K562 (cell line): ENCODE data around the gene CXCL14. TPM values are rescaled to one million over a fixed set of nuclear protein-coding genes. Genes with fewer than 3 reads are reported as not detected.

Source experiments
- ATAC-seq: fragments of 200-7000 bp; cut with Tn5 transposase; 3 replicates; pipeline ENCODE4 v1.9.1; 2020; ENCODE audit warnings: moderate library complexity
- BruUV-seq: library from RNA; stranded (reverse); fragments of 400-500 nt; replicated peaks from 2 replicates; lab custom pipeline; 2021; lab: Mats Ljungman, UMichigan
- CTCF ChIA-PET: fragments of 300-600 bp; formaldehyde crosslinking; extraction: SDS; loops from one replicate; lab custom pipeline; 2021; ENCODE audit warnings: low intra/inter-chr PET ratio; lab: Yijun Ruan, JAX
- POLR2A ChIA-PET: fragments of 300-600, 350-650 bp; sonication (Branson Sonifier 250); formaldehyde crosslinking; extraction: SDS; loops from one replicate; lab custom pipeline; 2021; ENCODE audit warnings: antibody characterized with exemption, inconsistent platforms; lab: Yijun Ruan, JAX
- DNase-seq, 4 experiments: peaks; one replicate each; pipeline versions ENCODE4 v3.0.0 to v3.0.0-alpha.2; 2011 to 2018; ENCODE audit warnings: low spot score in 3 of 4, mixed read lengths in 3 of 4; ENCODE audit errors: extremely low read depth in 1 of 4
- FAIRE-seq: peaks from 2 replicates; lab custom pipeline; 2011; peaks lifted over from hg19 to GRCh38; lab: Jason Lieb, UNC
- H2AFZ ChIP-seq: 2 replicates; pipeline ENCODE4 v1.6.0; 2011; ENCODE audit warnings: low read depth, low read length, control low read depth, inconsistent platforms
- H3K27ac ChIP-seq: fragments of 200-600 bp; 3 replicates; pipeline ENCODE4 v1.8.0; 2011; ENCODE audit warnings: low read depth, mild to moderate bottlenecking, control low read depth, inconsistent platforms, low read length, moderate library complexity, mixed read lengths; ENCODE audit errors: extremely low read depth
- H3K27me3 ChIP-seq, 2 experiments: fragments of 300-600 bp in 1 of 2; 2 replicates in 1 of 2; 3 replicates in 1 of 2; pipeline versions ENCODE4 v1.6.0 to v1.8.0; 2011; ENCODE audit warnings: inconsistent platforms in 2 of 2, low read length in 2 of 2, mild to moderate bottlenecking in 1 of 2, mixed read lengths in 1 of 2, moderate library complexity in 1 of 2; ENCODE audit not compliant: control insufficient read depth in 2 of 2, insufficient read depth in 2 of 2
- H3K36me3 ChIP-seq: fragments of 300-600 bp; 3 replicates; pipeline ENCODE4 v1.8.0; 2011; ENCODE audit warnings: mild to moderate bottlenecking, low read length, inconsistent platforms; ENCODE audit not compliant: control insufficient read depth, insufficient read depth
- H3K4me1 ChIP-seq, 2 experiments: fragments of 200-600 bp in 1 of 2; replicated peaks in 1 of 2; 2 replicates in 1 of 2; 3 replicates in 1 of 2; pipeline versions ENCODE4 v1.5.1 to v1.8.0; 2011; ENCODE audit warnings: inconsistent platforms in 2 of 2, low read length in 2 of 2, mild to moderate bottlenecking in 1 of 2, mixed read lengths in 1 of 2, moderate library complexity in 1 of 2; ENCODE audit not compliant: control insufficient read depth in 2 of 2, insufficient read depth in 2 of 2
- H3K4me2 ChIP-seq: 2 replicates; pipeline ENCODE4 v1.6.1; 2011; ENCODE audit warnings: low read length, control low read depth, inconsistent platforms, mixed read lengths; ENCODE audit not compliant: insufficient read depth
- H3K4me3 ChIP-seq: fragments of 200-600 bp; sonication (generic), shearing (Covaris generic); 2 replicates; pipeline ENCODE4 v1.5.1; 2016; ENCODE audit warnings: control low read depth, inconsistent platforms
- H3K79me2 ChIP-seq: fragments of 200-600 bp; 3 replicates; pipeline ENCODE4 v1.8.0; 2011; ENCODE audit warnings: low read length, inconsistent platforms; ENCODE audit not compliant: control insufficient read depth, insufficient read depth
- H3K9ac ChIP-seq, 2 experiments: 2 replicates each; pipeline versions ENCODE4 v1.6.0 to v1.6.1; 2011; ENCODE audit warnings: low read depth in 2 of 2, low read length in 2 of 2, control low read depth in 1 of 2, inconsistent platforms in 1 of 2, mild to moderate bottlenecking in 1 of 2, mixed read lengths in 1 of 2; ENCODE audit not compliant: insufficient read depth in 1 of 2
- H3K9me1 ChIP-seq: one replicate; pipeline ENCODE4 v1.6.0; 2011; ENCODE audit warnings: inconsistent platforms, mild to moderate bottlenecking, low read length, moderate library complexity; ENCODE audit not compliant: control insufficient read depth, insufficient read depth
- H3K9me3 ChIP-seq: replicated peaks from 2 replicates; pipeline ENCODE4 v1.5.1; 2011; ENCODE audit warnings: low read depth, low read length, inconsistent platforms; ENCODE audit not compliant: control insufficient read depth, insufficient read depth
- H4K20me1 ChIP-seq: replicated peaks from 2 replicates; pipeline ENCODE4 v1.6.1; 2011; ENCODE audit warnings: low read length, inconsistent platforms, mixed read lengths; ENCODE audit not compliant: control insufficient read depth, insufficient read depth
- BDP1 ChIP-seq: IDR thresholded peaks from 3 replicates; pipeline ENCODE4 v1.6.1; 2011; ENCODE audit not compliant: insufficient read length, insufficient read depth
- CHD7 ChIP-seq: fragments of 200-600 bp; sonication (generic); IDR thresholded peaks from one replicate; pipeline ENCODE4 v1.6.1; 2012; ENCODE audit warnings: mild to moderate bottlenecking, low read depth, low read length, inconsistent platforms
- CREB1 ChIP-seq, 2 experiments: sonication (generic) in 1 of 2; formaldehyde crosslinking in 1 of 2; IDR thresholded peaks; 2 replicates each; pipeline versions ENCODE4 v1.6.1 to v1.8.0; 2012 to 2022; ENCODE audit warnings: inconsistent platforms in 1 of 2, mild to moderate bottlenecking in 1 of 2, missing genetic modification reagents in 1 of 2, moderate library complexity in 1 of 2
- CREM ChIP-seq: IDR thresholded peaks from 2 replicates; pipeline ENCODE4 v1.6.1; 2014; ENCODE audit warnings: antibody characterized with exemption, low read depth
- EP300 ChIP-seq: IDR thresholded peaks from 2 replicates; pipeline ENCODE4 v1.6.1; 2012; ENCODE audit warnings: low read length, improper control_type of control experiment
- HNRNPK ChIP-seq: fragments of 200-400 bp; formaldehyde crosslinking; IDR thresholded peaks from one replicate; pipeline ENCODE4 v1.6.1; 2018; ENCODE audit warnings: mild to moderate bottlenecking, low read depth, low read length; ENCODE audit not compliant: poor library complexity, severe bottlenecking
- NBN ChIP-seq: fragments of 450-650 bp; IDR thresholded peaks from 2 replicates; pipeline ENCODE4 v1.6.1; 2016; ENCODE audit warnings: low read depth, mild to moderate bottlenecking
- RBM15 ChIP-seq: fragments of 200-400 bp; formaldehyde crosslinking; IDR thresholded peaks from 2 replicates; pipeline ENCODE4 v1.6.1; 2018; ENCODE audit warnings: mild to moderate bottlenecking, low read length, moderate library complexity; ENCODE audit not compliant: insufficient read depth
- RCOR1 ChIP-seq, 2 experiments: IDR thresholded peaks; 2 replicates each; pipeline ENCODE4 v1.6.1; 2012; ENCODE audit warnings: low read depth in 2 of 2, low read length in 2 of 2, borderline replicate concordance in 1 of 2, improper control_type of control experiment in 1 of 2
- ZNF280B ChIP-seq: fragments of 250-450 bp; sonication (Bioruptor Pico); IDR thresholded peaks from 2 replicates; pipeline ENCODE4 v1.5.1; 2021; ENCODE audit warnings: mild to moderate bottlenecking
- WGBS: fragments of 100-300 bp; shearing (Covaris generic); methylation state at CpG from one replicate; pipeline ENCODE4 v1.1.6; 2016; ENCODE audit warnings: low coverage, mixed read lengths; ENCODE audit not compliant: insufficient coverage; ENCODE audit errors: missing lambda C conversion rate; 5-methylcytosine and 5-hydroxymethylcytosine counted together
- in situ Hi-C: fragments of 300-500 bp; cut with MboI; formaldehyde crosslinking; loops from 4 replicates; pipeline ENCODE4 v1.15.0; 2018; ENCODE audit warnings: inconsistent platforms, mixed read lengths
- intact Hi-C: fragments of 100-400 bp; cut with micrococcal nuclease; formaldehyde crosslinking; loops from 2 replicates; pipeline ENCODE4 v1.14.2; 2022
- polyA plus RNA-seq, 8 experiments: library from polyadenylated mRNA; depleted of rRNA in 4 of 8; stranded (reverse) in 5 of 8; unstranded in 3 of 8; fragments of >200 nt; fragmentation: Nextera tagmentation in 2 of 8; fragmentation: Illumina TruSeq in 1 of 8; extraction: Ambion mirVana in 2 of 8; extraction: Trizol in 1 of 8; gene quantifications; 2 replicates each; pipeline versions ENCODE4 v1.2.1 to v1.2.3, GENCODE V29; 2011 to 2014; ENCODE audit warnings: inconsistent platforms in 1 of 8, missing spikeins in 1 of 8
- total RNA-seq, 7 experiments: library from RNA; depleted of rRNA in 6 of 7; stranded (reverse); fragments of >200 nt in 6 of 7; fragmentation: Illumina TruSeq in 2 of 7; extraction: Trizol in 2 of 7; gene quantifications; 2 replicates each; pipeline versions ENCODE4 v1.2.1 to v1.2.3, GENCODE V29; 2011 to 2021; ENCODE audit warnings: low replicate concordance in 1 of 7

Gene CXCL14
- total and polyA plus RNA-seq, 9 of the 15 experiments (the other 6 are each of a cell fraction or from before 2014, with no cell fraction given) = not detected

DNA sequence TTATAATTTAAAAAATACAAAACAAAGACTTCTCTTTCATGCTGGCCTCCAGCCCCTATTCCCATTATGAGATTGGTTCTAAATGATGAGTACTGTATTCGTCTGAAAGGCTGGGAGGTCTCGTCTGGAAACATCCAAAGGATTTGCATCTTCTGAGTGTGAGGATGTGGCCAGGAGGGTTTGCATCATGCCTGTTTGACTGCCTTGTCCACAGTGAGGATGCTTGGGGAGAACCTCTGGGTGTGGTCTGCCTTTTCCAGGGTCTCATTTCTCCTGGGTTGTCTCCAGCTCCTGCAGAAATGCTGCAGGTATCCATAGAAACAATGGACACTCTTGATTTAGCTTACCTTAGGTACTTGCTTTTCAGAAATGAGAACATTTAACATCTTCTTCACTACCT lies 26.4 kb upstream of the CXCL14 start:
- Histone ChIP-seq H3K79me2 (no peaks in the 10 kb centered on the region), H3K4me3 (no peak overlapping the region), H3K4me1 (peaks cover 0 to 5% of the 10 kb centered on the region in 2 experiments; a peak in 2 of 5 replicates), H3K4me2 (no peak overlapping the region), H3K9me3 (no peaks in the 10 kb centered on the region), H3K36me3 (no peaks in the 10 kb centered on the region), H2AFZ (no peak overlapping the region), H4K20me1 (no peaks in the 10 kb centered on the region), H3K9me1 (no peaks in the 10 kb centered on the region), H3K9ac (no peak overlapping the region), H3K27ac (no peak overlapping the region), H3K27me3 (no peaks in the 10 kb centered on the region; a peak in 1 of 5 replicates)
- ChIA-PET CTCF (no interaction called here), POLR2A (interaction anchor here (0.6 kb wide), 1 partner anchor 27 kb away, joined by 3 read pairs; the partner anchor contains the start of gene CXCL14)
- FAIRE-seq (no peak), ATAC-seq (no peak), DNase-seq (no peak)
- no TSS peak for BruUV-seq
- in situ Hi-C loops (no loop called here), intact Hi-C loops (no loop called here)
- WGBS = 0% methylated on average over 2 of the region's 2 CpGs
- no peak for TF ChIP-seq RCOR1 (IDR thresholded peaks at IDR 0.05; ENCODE audit: borderline replicate concordance in 1 of 2, low read depth in 2 of 2, low read length in 2 of 2)
- TF ChIP-seq NBN = no peak
- no peak for TF ChIP-seq CREB1 (IDR thresholded peaks at IDR 0.05)
- no peak for TF ChIP-seq CREB1 (CRISPR knock-in tag; IDR thresholded peaks at IDR 0.05)
- TF ChIP-seq CREM = no peak
- no peak for TF ChIP-seq RBM15
- TF ChIP-seq CHD7 = no peak
- TF ChIP-seq EP300 = no peak
- TF ChIP-seq BDP1 = no peak
- TF ChIP-seq ZNF280B (CRISPR knock-in tag) = no peak
- TF ChIP-seq HNRNPK = no peak
